Parathyroid adenoma (tissue), 2 donors: Measurements from ENCODE around the gene HSD17B2.

Experiments used
- H2AFZ ChIP-seq: fragments of 300-600 bp; sonication (generic); one replicate; pipeline ENCODE4 v1.7.0; 2017; ENCODE audit warnings: antibody characterized with exemption, mild to moderate bottlenecking
- H3K27ac ChIP-seq: fragments of 300-600 bp; sonication (generic); one replicate; pipeline ENCODE4 v1.7.0; 2017
- H3K27me3 ChIP-seq: fragments of 300-600 bp; sonication (generic); one replicate; pipeline ENCODE4 v1.7.0; 2017; ENCODE audit warnings: low read length; ENCODE audit not compliant: control insufficient read depth, insufficient read depth
- H3K36me3 ChIP-seq: fragments of 300-600 bp; sonication (generic); one replicate; pipeline ENCODE4 v1.7.0; 2017; ENCODE audit warnings: low read length; ENCODE audit not compliant: control insufficient read depth, insufficient read depth
- H3K4me1 ChIP-seq: fragments of 300-600 bp; sonication (generic); one replicate; pipeline ENCODE4 v1.7.0; 2017; ENCODE audit warnings: control low read depth
- H3K4me2 ChIP-seq: fragments of 300-600 bp; sonication (generic); one replicate; pipeline ENCODE4 v1.7.0; 2017; ENCODE audit warnings: low read length
- H3K4me3 ChIP-seq: fragments of 300-600 bp; sonication (generic); one replicate; pipeline ENCODE4 v1.7.0; 2017; ENCODE audit warnings: low read depth, low read length
- H3K79me2 ChIP-seq: fragments of 300-600 bp; sonication (generic); one replicate; pipeline ENCODE4 v1.7.0; 2017; ENCODE audit warnings: control low read depth
- H3K9ac ChIP-seq: fragments of 300-600 bp; sonication (generic); one replicate; pipeline ENCODE4 v1.7.0; 2017; ENCODE audit warnings: mild to moderate bottlenecking
- H3K9me3 ChIP-seq: fragments of 300-600 bp; sonication (generic); one replicate; pipeline ENCODE4 v1.7.0; 2017; ENCODE audit warnings: low read length; ENCODE audit not compliant: control insufficient read depth
- TF ChIP-seq, protein P1 (sequence below): fragments of 300-600 bp; sonication (generic); IDR thresholded peaks from one replicate; pipeline ENCODE4 v1.7.0; 2017; ENCODE audit warnings: antibody characterized with exemption, mild to moderate bottlenecking
- donor health status: primary hyperparathyroidism.

Gene HSD17B2

DNA sequence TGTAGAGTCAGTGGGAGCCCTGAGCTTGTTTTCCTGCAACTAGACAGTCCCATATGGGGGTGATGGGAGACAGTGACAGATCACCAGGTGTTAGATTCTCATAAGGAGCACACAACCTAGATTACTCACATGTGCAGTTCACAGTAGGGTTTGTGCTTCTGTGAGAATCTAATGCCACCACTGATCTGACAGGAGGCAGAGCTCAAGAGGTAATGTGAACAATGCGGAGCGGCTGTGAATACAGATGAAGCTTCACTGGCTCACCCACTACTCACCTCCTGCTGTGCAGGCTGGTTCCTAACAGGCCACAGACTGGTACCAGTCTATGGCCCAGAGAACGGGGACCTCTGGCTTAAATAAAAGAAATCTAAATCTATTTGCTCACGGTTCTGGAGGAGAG lies 10.2 kb upstream of the HSD17B2 start:
- Histone ChIP-seq H3K27ac (no peak overlapping the region), H3K9me3 (no peaks in the 10 kb centered on the region), H3K27me3 (no peaks in the 10 kb centered on the region), H3K9ac (no peak overlapping the region), H3K4me1 (no peaks in the 10 kb centered on the region), H2AFZ (no peak overlapping the region), H3K4me2 (no peak overlapping the region), H3K79me2 (no peaks in the 10 kb centered on the region), H3K36me3 (no peaks in the 10 kb centered on the region), H3K4me3 (no peak overlapping the region)
- TF ChIP-seq, protein P1, sequence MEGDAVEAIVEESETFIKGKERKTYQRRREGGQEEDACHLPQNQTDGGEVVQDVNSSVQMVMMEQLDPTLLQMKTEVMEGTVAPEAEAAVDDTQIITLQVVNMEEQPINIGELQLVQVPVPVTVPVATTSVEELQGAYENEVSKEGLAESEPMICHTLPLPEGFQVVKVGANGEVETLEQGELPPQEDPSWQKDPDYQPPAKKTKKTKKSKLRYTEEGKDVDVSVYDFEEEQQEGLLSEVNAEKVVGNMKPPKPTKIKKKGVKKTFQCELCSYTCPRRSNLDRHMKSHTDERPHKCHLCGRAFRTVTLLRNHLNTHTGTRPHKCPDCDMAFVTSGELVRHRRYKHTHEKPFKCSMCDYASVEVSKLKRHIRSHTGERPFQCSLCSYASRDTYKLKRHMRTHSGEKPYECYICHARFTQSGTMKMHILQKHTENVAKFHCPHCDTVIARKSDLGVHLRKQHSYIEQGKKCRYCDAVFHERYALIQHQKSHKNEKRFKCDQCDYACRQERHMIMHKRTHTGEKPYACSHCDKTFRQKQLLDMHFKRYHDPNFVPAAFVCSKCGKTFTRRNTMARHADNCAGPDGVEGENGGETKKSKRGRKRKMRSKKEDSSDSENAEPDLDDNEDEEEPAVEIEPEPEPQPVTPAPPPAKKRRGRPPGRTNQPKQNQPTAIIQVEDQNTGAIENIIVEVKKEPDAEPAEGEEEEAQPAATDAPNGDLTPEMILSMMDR, result no peak

DNA sequence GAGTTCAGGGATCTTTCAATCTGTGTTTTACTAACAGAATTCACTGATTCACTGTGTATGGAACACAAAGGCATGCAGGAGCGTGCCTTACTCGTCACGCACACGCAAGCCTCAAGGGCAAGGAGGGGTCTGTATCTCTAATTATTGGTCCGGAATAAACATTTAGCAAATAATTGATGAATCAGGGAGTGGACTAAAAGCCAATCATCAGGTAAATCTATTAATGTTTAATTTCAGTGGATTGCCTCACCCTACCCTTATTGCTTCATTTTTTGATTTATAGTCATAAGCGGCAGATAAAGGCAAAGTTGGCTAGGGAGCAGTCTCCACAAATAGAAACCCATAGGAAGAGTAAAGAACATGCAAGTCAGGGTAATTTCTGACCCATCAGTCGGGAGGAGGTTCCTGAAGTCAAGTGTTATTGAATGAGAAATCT lies 7.4 kb upstream of the HSD17B2 start:
- Histone ChIP-seq H3K4me3 (no peak overlapping the region), H3K4me1 (no peaks in the 10 kb centered on the region), H3K36me3 (no peaks in the 10 kb centered on the region), H3K27ac (no peak overlapping the region), H3K9ac (no peak overlapping the region), H3K4me2 (no peak overlapping the region), H3K79me2 (no peaks in the 10 kb centered on the region), H2AFZ (no peak overlapping the region), H3K27me3 (no peaks in the 10 kb centered on the region), H3K9me3 (no peaks in the 10 kb centered on the region)
- TF ChIP-seq, protein P1, result no peak

DNA sequence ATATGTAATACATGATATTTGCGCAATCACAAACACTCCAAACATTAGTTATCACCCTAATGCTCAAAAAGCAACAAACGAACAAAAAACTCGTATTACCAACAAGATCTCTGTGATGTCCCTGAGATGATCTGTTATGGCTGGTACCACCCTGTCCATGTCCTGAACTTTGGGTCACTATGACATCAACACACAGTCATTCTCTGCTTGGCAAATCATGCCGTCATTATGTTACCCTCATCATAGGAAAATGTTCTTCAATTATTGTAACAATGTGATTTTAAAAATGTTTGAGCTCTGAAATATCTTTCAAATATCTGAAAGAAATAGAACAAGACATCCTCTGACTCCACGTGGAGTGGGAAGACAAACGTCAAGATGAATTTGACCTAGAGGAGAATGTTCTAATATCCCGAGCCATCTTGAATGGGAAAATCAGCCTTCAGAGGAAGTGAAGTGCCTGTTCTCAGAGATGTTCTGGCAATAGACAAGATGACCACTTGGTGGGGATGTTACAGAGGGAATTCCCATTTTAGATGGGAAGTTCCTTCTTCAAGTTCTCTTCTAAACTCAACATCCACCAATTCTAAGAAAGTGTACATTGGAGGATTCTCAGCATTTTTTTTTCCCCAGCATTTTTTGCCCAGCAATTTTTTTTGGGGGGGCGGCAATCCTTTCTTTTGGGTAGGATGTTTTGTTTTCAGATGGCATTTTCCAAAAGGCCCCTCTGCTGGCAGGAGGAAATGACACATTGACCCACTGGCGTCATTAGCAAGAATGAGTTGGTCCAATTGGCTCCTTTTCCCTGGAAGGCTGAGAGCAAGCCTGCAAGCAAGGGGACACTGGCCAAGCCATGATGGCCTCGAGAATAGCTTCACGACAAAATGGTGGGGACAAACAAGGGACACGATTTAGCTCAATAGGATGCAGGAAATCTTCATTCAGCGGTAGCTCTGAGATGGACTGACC lies 3.7 kb upstream of the HSD17B2 start:
- H3K9ac ChIP-seq, result no peak overlapping the region

DNA sequence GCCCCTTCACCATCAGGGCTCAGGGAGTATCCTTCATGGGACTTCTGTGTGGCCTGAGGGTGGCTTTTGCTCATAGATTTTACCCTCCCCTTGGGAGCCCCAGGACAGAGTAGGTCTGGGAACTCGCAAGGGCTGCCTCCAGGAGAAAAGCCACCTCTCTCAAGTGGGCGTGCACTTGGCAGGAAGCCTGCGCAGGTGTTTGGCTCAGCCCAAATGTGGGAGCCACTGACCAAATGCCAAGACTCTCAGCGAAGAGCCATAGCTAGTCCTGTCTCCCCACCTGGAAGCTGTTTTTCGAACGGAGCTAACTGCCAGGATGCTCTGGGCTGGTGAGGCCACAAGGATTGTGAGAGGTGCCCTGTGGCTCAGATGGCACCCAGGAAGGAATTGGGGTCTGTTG lies 2.0 kb upstream of the HSD17B2 start:
- TF ChIP-seq, protein P1, result no peak
- Histone ChIP-seq H3K4me1 (no peaks in the 10 kb centered on the region), H3K9me3 (no peaks in the 10 kb centered on the region), H3K27me3 (no peaks in the 10 kb centered on the region), H3K4me3 (no peak overlapping the region), H3K4me2 (no peak overlapping the region), H3K79me2 (no peaks in the 10 kb centered on the region), H3K27ac (no peak overlapping the region), H3K9ac (no peak overlapping the region), H2AFZ (no peak overlapping the region), H3K36me3 (no peaks in the 10 kb centered on the region)

More for the DNA sequence above, 3.7 kb upstream of the HSD17B2 start:
- no peak overlapping the region for H3K4me3 ChIP-seq
- no peak overlapping the region for H2AFZ ChIP-seq
- H3K27ac ChIP-seq, result no peak overlapping the region
- TF ChIP-seq, protein P1, result peak; percentile 32
- H3K4me1 ChIP-seq, result no peaks in the 10 kb centered on the region
- no peaks in the 10 kb centered on the region for H3K9me3 ChIP-seq
- no peaks in the 10 kb centered on the region for H3K27me3 ChIP-seq
- H3K4me2 ChIP-seq, result no peak overlapping the region
- no peaks in the 10 kb centered on the region for H3K79me2 ChIP-seq
- H3K36me3 ChIP-seq, result no peaks in the 10 kb centered on the region
